ENCODE results near the gene ZNF197.

DNA sequence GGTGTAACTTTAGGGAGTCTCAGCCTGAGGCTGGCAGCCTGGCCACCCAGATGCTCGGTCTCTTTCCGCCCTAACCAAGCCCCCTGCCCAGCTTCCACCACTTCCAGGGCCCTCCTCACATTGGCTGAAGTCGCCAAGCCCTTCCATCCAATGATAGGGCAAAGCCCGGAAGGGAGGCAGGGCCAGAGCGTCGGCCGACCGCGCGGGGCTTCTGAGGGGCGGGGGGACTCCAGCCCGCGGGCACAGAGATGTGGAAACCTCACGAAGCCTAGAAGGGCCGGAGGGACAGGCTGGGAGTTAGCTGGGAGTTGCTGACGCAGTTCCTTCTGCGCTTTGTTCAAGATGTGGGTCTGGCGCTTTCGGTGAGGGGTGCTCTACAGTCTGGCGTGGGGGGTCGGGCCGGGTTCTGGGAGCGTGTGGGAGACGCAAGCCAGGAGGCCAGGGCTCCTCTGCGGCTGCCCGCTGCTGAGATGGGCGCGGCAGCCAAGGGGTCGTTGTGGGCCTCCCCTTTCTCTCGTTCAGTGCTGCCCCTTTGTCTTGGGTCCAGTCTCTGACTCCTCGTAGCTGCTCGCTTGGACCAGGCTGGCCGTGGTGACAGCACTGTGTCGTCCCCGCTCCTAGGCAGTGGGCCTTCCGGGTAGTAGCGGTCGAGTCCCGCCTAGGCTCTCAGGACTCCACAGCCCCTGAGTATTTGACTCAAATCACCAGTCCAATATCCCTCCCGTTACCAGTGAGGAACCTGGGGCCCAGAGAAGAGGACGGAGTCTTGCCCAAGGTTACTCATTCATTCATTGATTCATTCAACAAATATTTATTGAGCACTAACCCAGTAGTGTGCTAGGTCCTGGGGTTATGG lies 40.0 kb upstream of the ZNF197 start, which contains the start of gene ZNF660:
- TF ChIP-seq, protein P1, sequence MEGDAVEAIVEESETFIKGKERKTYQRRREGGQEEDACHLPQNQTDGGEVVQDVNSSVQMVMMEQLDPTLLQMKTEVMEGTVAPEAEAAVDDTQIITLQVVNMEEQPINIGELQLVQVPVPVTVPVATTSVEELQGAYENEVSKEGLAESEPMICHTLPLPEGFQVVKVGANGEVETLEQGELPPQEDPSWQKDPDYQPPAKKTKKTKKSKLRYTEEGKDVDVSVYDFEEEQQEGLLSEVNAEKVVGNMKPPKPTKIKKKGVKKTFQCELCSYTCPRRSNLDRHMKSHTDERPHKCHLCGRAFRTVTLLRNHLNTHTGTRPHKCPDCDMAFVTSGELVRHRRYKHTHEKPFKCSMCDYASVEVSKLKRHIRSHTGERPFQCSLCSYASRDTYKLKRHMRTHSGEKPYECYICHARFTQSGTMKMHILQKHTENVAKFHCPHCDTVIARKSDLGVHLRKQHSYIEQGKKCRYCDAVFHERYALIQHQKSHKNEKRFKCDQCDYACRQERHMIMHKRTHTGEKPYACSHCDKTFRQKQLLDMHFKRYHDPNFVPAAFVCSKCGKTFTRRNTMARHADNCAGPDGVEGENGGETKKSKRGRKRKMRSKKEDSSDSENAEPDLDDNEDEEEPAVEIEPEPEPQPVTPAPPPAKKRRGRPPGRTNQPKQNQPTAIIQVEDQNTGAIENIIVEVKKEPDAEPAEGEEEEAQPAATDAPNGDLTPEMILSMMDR (IDR thresholded peaks at IDR 0.05): no peak
- TF ChIP-seq EZH2 (IDR thresholded peaks at IDR 0.05; ENCODE audit: borderline replicate concordance, insufficient read depth, low read depth, low read length, poor library complexity, severe bottlenecking): no peak
